Immature natural killer cell (primary cell): ENCODE results near the gene ARFIP2. TPM values are rescaled to one million over a fixed set of nuclear protein-coding genes. Genes with fewer than 3 reads are reported as not detected.

Experiments
- polyA plus RNA-seq, 3 donors: library from polyadenylated mRNA; unstranded; fragments of 300-500 nt; fragmentation: Illumina TruSeq; gene quantifications; one replicate each; pipeline ENCODE4 v1.2.3, GENCODE V29; 2021

The ARFIP2 gene
- polyA plus RNA-seq, 3 donors from 2014 or later, result 34.2 to 39.9 (median 35.0) TPM

Other genes with a start within 250 kb of the ARFIP2 start
- gene FHIP1B, start 246.7 kb downstream of the ARFIP2 start, polyA plus RNA-seq, result 10 to 100 TPM; 11.9 to 20.5 (median 15.1) TPM
- gene CNGA4, start 242.2 kb downstream of the ARFIP2 start, polyA plus RNA-seq, result not detected
- not detected for gene CCKBR, start 221.5 kb downstream of the ARFIP2 start, polyA plus RNA-seq
- not detected for gene CAVIN3, start 160.8 kb downstream of the ARFIP2 start, polyA plus RNA-seq
- gene SMPD1, start 90.9 kb downstream of the ARFIP2 start, polyA plus RNA-seq, result 10 to 100 TPM; 12.0 to 21.9 (median 18.4) TPM
- gene APBB1, start 62.2 kb downstream of the ARFIP2 start, polyA plus RNA-seq, result 10 to 100 TPM; 30.8 to 55.9 (median 35.2) TPM
- not detected for gene HPX, start 40.3 kb downstream of the ARFIP2 start, polyA plus RNA-seq
- 1 to 10 TPM; 1.8 to 5.0 (median 2.9) TPM for gene TRIM3, start 7.4 kb downstream of the ARFIP2 start, polyA plus RNA-seq
- 10 to 100 TPM; 33.9 to 41.6 (median 35.2) TPM for gene TIMM10B, start 170 bp upstream of the ARFIP2 start, polyA plus RNA-seq
- 1 to 10 TPM in 1 of 3 donors, under 1 TPM in 2; 0.74 to 1.3 (median 0.86) TPM for gene DNHD1, start 15.9 kb upstream of the ARFIP2 start, polyA plus RNA-seq
- 10 to 100 TPM; 17.6 to 25.7 (median 18.3) TPM for gene RRP8, start 122.3 kb upstream of the ARFIP2 start, polyA plus RNA-seq
- 100 to 1,000 TPM; 155 to 297 (median 193) TPM for gene ILK, start 122.4 kb upstream of the ARFIP2 start, polyA plus RNA-seq
- 100 to 1,000 TPM; 329 to 365 (median 334) TPM for gene TAF10, start 130.9 kb upstream of the ARFIP2 start, polyA plus RNA-seq
- gene TPP1, start 138.1 kb upstream of the ARFIP2 start, polyA plus RNA-seq, result 100 to 1,000 TPM; 110 to 225 (median 167) TPM
- under 1 TPM in 2 of 3 donors, not detected in 1; 0.10 to 0.11 TPM for gene DCHS1, start 174.5 kb upstream of the ARFIP2 start, polyA plus RNA-seq
- 10 to 100 TPM in 2 of 3 donors, 1 to 10 TPM in 1; 4.6 to 17.0 (median 13.7) TPM for gene MRPL17, start 202.0 kb upstream of the ARFIP2 start, polyA plus RNA-seq